Measurements from ENCODE around the gene EPHA6. TPM values are rescaled to one million over a fixed set of nuclear protein-coding genes. Genes with fewer than 3 reads are reported as not detected.

EPHA6 gene
- total and polyA plus RNA-seq, 2 donors (not counting 1 experiment from before 2014, with no cell fraction given): not detected

GRCh38 chr3:97425002-97425401 lies 610.6 kb downstream of the EPHA6 start:
- intact Hi-C loops (cut with micrococcal nuclease): no loop called here
- H4K20me1 ChIP-seq (ENCODE audit: control insufficient read depth, insufficient read depth, low read length, poor library complexity, severe bottlenecking): no peaks in the 10 kb centered on the region
- 88% methylated on average over 6 of the region's 6 CpGs for WGBS (ENCODE audit: insufficient coverage)
- H3K36me3 ChIP-seq (replicated peaks in 1 of 2; ENCODE audit: control extremely low read depth in 1 of 2, control insufficient read depth in 1 of 2, extremely low read depth in 1 of 2, insufficient read depth in 2 of 2, low read length in 1 of 2): no peaks in the 10 kb centered on the region
- Mint-ChIP-seq H3K27me3 (no peaks in the 10 kb centered on the region), H3K27ac (no peak overlapping the region), H3K9me3 (ENCODE audit: insufficient read depth) (peaks cover 7% of the 10 kb centered on the region), H3K4me3 (no peak overlapping the region), H3K4me1 (no peaks in the 10 kb centered on the region)
- TF ChIP-seq EZH2 (IDR thresholded peaks at IDR 0.05; ENCODE audit: borderline replicate concordance, insufficient read depth, low read depth, low read length, poor library complexity, severe bottlenecking): no peak
- TF ChIP-seq CTCF (IDR thresholded peaks at IDR 0.05): no peak
- no peaks in the 10 kb centered on the region for H3K79me2 ChIP-seq (ENCODE audit: control insufficient read depth, insufficient read depth, low read length)
- H3K9me3 ChIP-seq (ENCODE audit: control extremely low read depth in 1 of 3, control insufficient read depth in 2 of 3, insufficient read depth in 1 of 3, low read length in 2 of 3): peaks cover 0 to 7% (median 0%) of the 10 kb centered on the region in 3 donors
- ATAC-seq (ENCODE audit: low read depth) (no peak), DNase-seq (no peak)
- no peak overlapping the region for H3K4me2 ChIP-seq (replicated peaks; ENCODE audit: low read depth, low read length, poor library complexity, severe bottlenecking)
- POLR2A ChIA-PET: no interaction called here
- CTCF ChIA-PET: no interaction called here
- H2AFZ ChIP-seq (ENCODE audit: insufficient read depth, low read depth, low read length, poor library complexity, severe bottlenecking): no peak overlapping the region
- H3K27me3 ChIP-seq (replicated peaks in 1 of 4; ENCODE audit: control extremely low read depth in 1 of 4, control insufficient read depth in 3 of 4, insufficient read depth in 4 of 4, low read length in 3 of 4): no peaks in the 10 kb centered on the region
- no peak overlapping the region for H3K9ac ChIP-seq (ENCODE audit: low read length)
- no peak overlapping the region for H3K4me3 ChIP-seq (ENCODE audit: control extremely low read depth in 1 of 5, extremely low read depth in 1 of 5, insufficient read depth in 1 of 5, low read depth in 2 of 5, low read length in 4 of 5)
- H3K4me1 ChIP-seq (ENCODE audit: control insufficient read depth in 2 of 2, insufficient read depth in 2 of 2, low read length in 2 of 2): no peaks in the 10 kb centered on the region
- no peak overlapping the region for H3K27ac ChIP-seq (ENCODE audit: low read length in 2 of 2)

- Mint-ChIP-seq H3K4me3 (no peak overlapping the region), H3K4me1 (no peaks in the 10 kb centered on the region), H3K9me3 (ENCODE audit: insufficient read depth) (peaks cover 7% of the 10 kb centered on the region), H3K27me3 (no peaks in the 10 kb centered on the region), H3K27ac (no peak overlapping the region)
- no peaks in the 10 kb centered on the region for H3K79me2 ChIP-seq (ENCODE audit: control insufficient read depth, insufficient read depth, low read length)
- H3K9ac ChIP-seq (ENCODE audit: low read length): no peak overlapping the region
- no peaks in the 10 kb centered on the region for H3K27me3 ChIP-seq (replicated peaks in 1 of 4; ENCODE audit: control extremely low read depth in 1 of 4, control insufficient read depth in 3 of 4, insufficient read depth in 4 of 4, low read length in 3 of 4)
- no peak overlapping the region for H3K4me3 ChIP-seq (ENCODE audit: control extremely low read depth in 1 of 5, extremely low read depth in 1 of 5, insufficient read depth in 1 of 5, low read depth in 2 of 5, low read length in 4 of 5)
- ATAC-seq (ENCODE audit: low read depth): no peak
- no peak overlapping the region for H2AFZ ChIP-seq (ENCODE audit: insufficient read depth, low read depth, low read length, poor library complexity, severe bottlenecking)
- H3K4me1 ChIP-seq (ENCODE audit: control insufficient read depth in 2 of 2, insufficient read depth in 2 of 2, low read length in 2 of 2): no peaks in the 10 kb centered on the region
- H3K9me3 ChIP-seq (ENCODE audit: control extremely low read depth in 1 of 3, control insufficient read depth in 2 of 3, insufficient read depth in 1 of 3, low read length in 2 of 3): no peaks in the 10 kb centered on the region
- H3K27ac ChIP-seq (ENCODE audit: low read length in 2 of 2): no peak overlapping the region
- H3K4me2 ChIP-seq (replicated peaks; ENCODE audit: low read depth, low read length, poor library complexity, severe bottlenecking): no peak overlapping the region
- intact Hi-C loops (cut with micrococcal nuclease): no loop called here
- no peak for TF ChIP-seq CTCF (IDR thresholded peaks at IDR 0.05)
- no peak for TF ChIP-seq EZH2 (IDR thresholded peaks at IDR 0.05; ENCODE audit: borderline replicate concordance, insufficient read depth, low read depth, low read length, poor library complexity, severe bottlenecking)
- no peak for DNase-seq
- H4K20me1 ChIP-seq (ENCODE audit: control insufficient read depth, insufficient read depth, low read length, poor library complexity, severe bottlenecking): no peaks in the 10 kb centered on the region
- ChIA-PET POLR2A (no interaction called here), CTCF (no interaction called here)
- no CpG with 5 or more reads among the region's 2 CpGs for WGBS (ENCODE audit: insufficient coverage)
- H3K36me3 ChIP-seq (replicated peaks in 1 of 2; ENCODE audit: control extremely low read depth in 1 of 2, control insufficient read depth in 1 of 2, extremely low read depth in 1 of 2, insufficient read depth in 2 of 2, low read length in 1 of 2): no peaks in the 10 kb centered on the region
These were observed 616.2 kb downstream of the EPHA6 start for GRCh38 chr3:97430601-97431000.

Measured in B cell (primary cell).